Stimulated activated CD4-positive, alpha-beta T cell treated with anti-CD3 and anti-CD28 coated beads, Interleukin-2, amount 100 ng/mL, for 48 hours (primary cell): ENCODE data around the gene CD9.
"Not testable (repeated sequence)": the region's sequence is repeated elsewhere in the genome, so short reads cannot be mapped to it uniquely, and the experiment has no call there.

Source experiments
- DNase-seq, 2 donors: peaks; one replicate each; pipeline ENCODE4 v3.0.0-alpha.2; 2020

Gene CD9

GRCh38 chr12:6200256-6201212 is at the start of gene CD9:
CD9 (plus strand) TSS chr12:6200400; CDS start chr12:6200500, 100 bp downstream.
- DNase-seq: peak in 1 of 2 donors; percentile 30

GRCh38 chr12:6154730-6155459 is 45.3 kb upstream of the CD9 start:
- no peak for DNase-seq

- DNase-seq: no peak
Measured at GRCh38 chr12:6157482-6157881, 42.7 kb upstream of the CD9 start.

- no peak for DNase-seq
Measured at GRCh38 chr12:6158255-6158654, 41.9 kb upstream of the CD9 start.

- DNase-seq: no peak
Measured at GRCh38 chr12:6158749-6159148, 41.5 kb upstream of the CD9 start.

GRCh38 chr12:6159166-6160011 is 40.8 kb upstream of the CD9 start:
- not testable (repeated sequence) for DNase-seq

- not testable (repeated sequence) for DNase-seq
Measured at GRCh38 chr12:6160049-6160649, 40.1 kb upstream of the CD9 start.

GRCh38 chr12:6161124-6161882 is 38.9 kb upstream of the CD9 start:
- DNase-seq: no peak

- DNase-seq: no peak
Measured at GRCh38 chr12:6163416-6164060, 36.7 kb upstream of the CD9 start.

- DNase-seq: no peak
Measured at GRCh38 chr12:6165395-6165794, 34.8 kb upstream of the CD9 start.

GRCh38 chr12:6166808-6167207 is 33.4 kb upstream of the CD9 start:
- DNase-seq: no peak

GRCh38 chr12:6167327-6168280 is 32.6 kb upstream of the CD9 start:
- peak; percentile 54 to 60 for DNase-seq

- no peak for DNase-seq
Measured at GRCh38 chr12:6171409-6172015, 28.7 kb upstream of the CD9 start.

GRCh38 chr12:6172086-6172485 is 28.1 kb upstream of the CD9 start:
- DNase-seq: no peak

GRCh38 chr12:6172862-6173261 is 27.3 kb upstream of the CD9 start:
- no peak for DNase-seq

- DNase-seq: no peak
Measured at GRCh38 chr12:6177642-6178358, 22.4 kb upstream of the CD9 start.

GRCh38 chr12:6178981-6179761 is 21.0 kb upstream of the CD9 start:
- no peak for DNase-seq
